Prostate gland (tissue), 2 donors: ENCODE results near the gene ITPRID1. TPM values are rescaled to one million over a fixed set of nuclear protein-coding genes. Genes with fewer than 3 reads are reported as not detected.

Experiments
- DNase-seq: peaks from one replicate; pipeline ENCODE4 v3.0.0-alpha.2; 2019; ENCODE audit warnings: low spot score
- H3K27ac ChIP-seq, 2 donors: fragments of 200-600 bp; sonication (generic); 2 replicates each; pipeline ENCODE4 v1.5.1; 2017 to 2019
- H3K27me3 ChIP-seq: fragments of 200-600 bp; sonication (generic); replicated peaks from 2 replicates; pipeline ENCODE4 v1.5.1; 2019; ENCODE audit not compliant: insufficient read depth
- H3K36me3 ChIP-seq, 2 donors: fragments of 200-600 bp; sonication (generic); 1 replicate in 1 of 2; 2 replicates in 1 of 2; pipeline versions ENCODE4 v1.5.1 to v1.8.1; 2017 to 2019
- H3K4me1 ChIP-seq: fragments of 200-600 bp; sonication (generic); replicated peaks from 2 replicates; pipeline ENCODE4 v1.5.1; 2019
- H3K4me3 ChIP-seq, 2 donors: fragments of 200-600 bp; sonication (generic); 2 replicates each; pipeline ENCODE4 v1.5.1; 2017 to 2019
- H3K9me3 ChIP-seq: fragments of 200-600 bp; sonication (generic); 2 replicates; pipeline ENCODE4 v1.5.1; 2017
- CTCF ChIP-seq, 4 experiments: fragments of 200-600 bp in 2 of 4; fragments of 450-650 bp in 2 of 4; sonication (generic) in 2 of 4; IDR thresholded peaks; 1 replicate in 3 of 4; 2 replicates in 1 of 4; pipeline ENCODE4 v1.5.1; 2016 to 2019; ENCODE audit warnings: antibody characterized with exemption in 4 of 4, mild to moderate bottlenecking in 2 of 4, moderate library complexity in 2 of 4
- POLR2A ChIP-seq: fragments of 450-650 bp; IDR thresholded peaks from one replicate; pipeline ENCODE4 v1.6.1; 2016; ENCODE audit warnings: antibody characterized with exemption, mild to moderate bottlenecking
- POLR2AphosphoS5 ChIP-seq: sonication (generic); formaldehyde crosslinking; IDR thresholded peaks from one replicate; pipeline ENCODE4 v1.6.1; 2017; ENCODE audit warnings: antibody characterized with exemption
- WGBS: methylation state at CpG from one replicate; pipeline ENCODE4 v1.1.5; 2018; 5-methylcytosine and 5-hydroxymethylcytosine counted together
- intact Hi-C: fragments of 100-400 bp; cut with DNase I; formaldehyde crosslinking; loops from one replicate; pipeline ENCODE4 v1.14.2; 2022
- total RNA-seq, 2 donors: library from RNA; depleted of rRNA; stranded (reverse); fragments of >200 nt; gene quantifications; one replicate each; pipeline ENCODE4 v1.1.0, GENCODE V29; 2016

ITPRID1 gene
- total RNA-seq, 2 donors from 2014 or later: 0.17 TPM; not detected in 1

DNA sequence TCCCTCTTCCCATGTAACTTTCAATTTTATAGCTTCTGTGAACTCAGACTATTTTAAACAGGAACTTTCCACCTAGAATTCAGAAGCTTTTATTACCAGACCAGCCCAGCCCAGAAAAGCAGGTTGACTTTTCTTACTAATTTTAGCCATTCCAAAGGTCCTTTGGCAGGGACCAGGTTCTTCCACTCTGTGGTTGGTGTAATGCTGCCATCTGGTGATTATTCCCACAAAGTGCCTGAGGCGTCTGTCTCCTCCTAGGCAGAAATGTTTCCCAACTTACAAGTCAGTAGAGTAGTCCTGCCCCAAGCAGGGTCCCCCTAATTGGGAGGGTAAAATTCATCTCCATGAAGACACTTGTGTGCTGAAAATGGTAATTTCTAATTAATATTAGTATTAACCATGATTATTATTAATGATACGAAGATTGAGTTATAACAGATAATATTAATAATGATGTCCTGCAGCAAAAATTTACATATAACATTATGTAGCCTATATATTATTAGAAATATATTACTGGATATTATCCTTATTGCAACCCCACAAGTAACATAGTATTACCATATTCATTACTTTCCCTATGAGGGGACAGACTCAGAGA is 120.1 kb downstream of the ITPRID1 start:
- Histone ChIP-seq H3K27ac (no peak overlapping the region), H3K4me3 (no peak overlapping the region), H3K36me3 (no peaks in the 10 kb centered on the region), H3K27me3 (no peaks in the 10 kb centered on the region), H3K4me1 (no peaks in the 10 kb centered on the region), H3K9me3 (no peaks in the 10 kb centered on the region)
- WGBS: 46% methylated on average over 2 of the region's 2 CpGs
- intact Hi-C loops: loop anchor here (5.0 to 10.0 kb wide), 3 partner anchors 192 to 649 kb away; no protein-coding TSS in a partner anchor
- DNase-seq: peak; percentile 55
- TF ChIP-seq CTCF (IDR thresholded peaks at IDR 0.05): peak in 3 of 4 experiments; percentile 60 to 74 (median 71)
- TF ChIP-seq POLR2A: no peak
- no peak for TF ChIP-seq POLR2AphosphoS5

DNA sequence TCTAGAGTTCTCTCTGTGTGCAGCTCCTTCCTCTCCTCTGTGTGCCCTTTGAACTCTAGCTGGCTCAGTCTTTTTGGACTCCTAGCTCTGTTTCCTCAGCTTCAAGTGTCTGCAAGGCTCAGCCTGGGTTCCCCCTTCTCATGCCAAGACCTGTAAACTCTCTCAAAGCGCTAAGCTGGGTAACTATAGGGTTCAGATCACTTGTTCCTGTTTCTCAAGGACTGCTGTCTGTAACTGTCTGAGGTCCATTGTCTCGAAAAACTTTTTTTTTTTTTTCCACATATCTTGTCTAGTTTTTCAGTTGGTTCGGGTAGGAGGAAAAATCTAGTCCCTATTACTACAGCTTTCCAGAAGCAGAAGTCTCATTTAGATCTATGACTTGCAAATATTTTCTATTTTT is 126.5 kb downstream of the ITPRID1 start:
- Histone ChIP-seq H3K36me3 (no peaks in the 10 kb centered on the region), H3K27ac (no peak overlapping the region), H3K27me3 (no peaks in the 10 kb centered on the region), H3K4me1 (no peaks in the 10 kb centered on the region), H3K9me3 (no peaks in the 10 kb centered on the region), H3K4me3 (no peak overlapping the region)
- no peak for TF ChIP-seq POLR2A
- no peak for TF ChIP-seq CTCF (IDR thresholded peaks at IDR 0.05)
- no peak for TF ChIP-seq POLR2AphosphoS5
- intact Hi-C loops: no loop called here
- WGBS: 81% methylated on average over 3 of the region's 3 CpGs
- DNase-seq: no peak

- TF ChIP-seq POLR2AphosphoS5: no peak
- TF ChIP-seq CTCF (IDR thresholded peaks at IDR 0.05): no peak
- TF ChIP-seq POLR2A: no peak
- Histone ChIP-seq H3K4me3 (no peak overlapping the region), H3K27me3 (no peaks in the 10 kb centered on the region), H3K4me1 (no peaks in the 10 kb centered on the region), H3K27ac (no peak overlapping the region), H3K36me3 (no peaks in the 10 kb centered on the region), H3K9me3 (no peaks in the 10 kb centered on the region)
- no peak for DNase-seq
- intact Hi-C loops: no loop called here
- 26% methylated on average over 5 of the region's 5 CpGs for WGBS
Measured at GRCh38 chr7:31642681-31643115, 128.8 kb downstream of the ITPRID1 start.

- DNase-seq: no peak
- H3K36me3 ChIP-seq: no peaks in the 10 kb centered on the region
- H3K27me3 ChIP-seq: no peaks in the 10 kb centered on the region
- H3K27ac ChIP-seq: no peak overlapping the region
- H3K4me3 ChIP-seq: no peak overlapping the region
- H3K4me1 ChIP-seq: no peaks in the 10 kb centered on the region
- TF ChIP-seq CTCF (IDR thresholded peaks at IDR 0.05): no peak
- no peak for TF ChIP-seq POLR2A
- TF ChIP-seq POLR2AphosphoS5: no peak
- intact Hi-C loops: no loop called here
- WGBS: 68% methylated on average over 4 of the region's 4 CpGs
- H3K9me3 ChIP-seq: no peaks in the 10 kb centered on the region
Measured at GRCh38 chr7:31646942-31647341, 133.1 kb downstream of the ITPRID1 start.

DNA sequence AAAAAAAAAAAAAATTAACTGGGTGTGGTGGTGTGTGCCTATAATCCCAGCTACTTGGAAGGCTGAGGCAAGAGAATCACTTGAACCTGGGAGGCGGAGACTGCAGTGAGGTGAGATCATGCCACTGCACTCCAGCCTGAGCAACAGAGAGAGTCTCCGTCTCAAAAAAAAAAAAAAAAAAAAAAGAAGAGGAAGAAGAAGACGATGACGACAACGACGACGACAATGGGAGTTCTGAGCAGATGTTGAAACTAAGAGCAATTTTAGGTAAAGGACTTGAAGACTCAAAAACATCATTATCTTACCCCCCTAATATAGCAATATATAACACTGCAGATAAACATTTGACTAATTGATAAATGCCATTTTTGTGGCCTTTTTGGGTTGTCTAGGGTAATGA is 133.6 kb downstream of the ITPRID1 start:
- Histone ChIP-seq H3K4me1 (no peaks in the 10 kb centered on the region), H3K9me3 (no peaks in the 10 kb centered on the region), H3K27ac (no peak overlapping the region), H3K27me3 (no peaks in the 10 kb centered on the region), H3K4me3 (no peak overlapping the region), H3K36me3 (no peaks in the 10 kb centered on the region)
- TF ChIP-seq CTCF (IDR thresholded peaks at IDR 0.05) (no peak), POLR2AphosphoS5 (no peak), POLR2A (no peak)
- no peak for DNase-seq
- intact Hi-C loops: no loop called here
- 74% methylated on average over 7 of the region's 7 CpGs for WGBS
